GM12872 (cell line): Measurements from ENCODE around the gene OPA3.

Source experiments
- TF ChIP-seq, protein P1 (sequence below): IDR thresholded peaks from 3 replicates; pipeline ENCODE4 v1.5.1; 2011; ENCODE audit warnings: low read depth, mild to moderate bottlenecking, low read length, moderate library complexity; ENCODE audit not compliant: insufficient read depth

OPA3 gene

DNA sequence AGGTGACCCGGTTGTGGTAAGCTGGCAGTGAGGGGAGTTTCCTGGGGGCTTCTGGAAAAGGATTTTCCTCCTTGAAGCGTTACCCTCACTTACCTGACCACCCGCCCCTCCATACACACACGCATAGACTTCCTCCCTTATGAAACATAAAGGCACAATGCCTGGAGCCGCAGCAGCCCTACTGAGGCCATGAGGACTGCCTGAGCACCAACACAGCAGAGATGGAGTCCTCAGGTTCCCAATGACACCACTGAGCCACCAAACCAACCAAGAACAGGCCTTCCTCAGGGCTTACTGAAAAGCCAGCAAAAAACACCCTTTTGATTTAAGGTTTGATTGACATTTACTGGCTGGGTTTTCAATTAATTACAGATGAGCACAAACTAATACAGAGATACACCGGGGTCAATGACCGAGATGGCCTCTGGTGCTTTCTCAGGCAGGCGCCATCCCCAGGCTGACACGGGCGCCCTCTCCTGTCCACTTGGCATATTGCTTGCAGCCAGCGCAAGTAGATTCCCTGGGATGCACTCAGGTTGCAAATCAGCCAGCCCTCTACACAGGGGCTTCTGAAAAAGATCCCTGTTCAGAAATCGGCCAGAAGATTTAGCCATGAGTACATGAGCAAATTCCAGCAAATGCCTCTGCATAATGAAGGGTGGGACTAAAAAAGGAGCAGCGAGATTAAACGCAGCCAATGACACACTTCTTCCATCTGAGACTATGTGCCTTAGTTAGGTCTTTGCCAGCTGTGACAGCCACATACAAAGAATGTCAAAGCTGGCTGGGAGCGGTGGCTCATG, 14.8 kb downstream of the OPA3 start:
- TF ChIP-seq, protein P1, sequence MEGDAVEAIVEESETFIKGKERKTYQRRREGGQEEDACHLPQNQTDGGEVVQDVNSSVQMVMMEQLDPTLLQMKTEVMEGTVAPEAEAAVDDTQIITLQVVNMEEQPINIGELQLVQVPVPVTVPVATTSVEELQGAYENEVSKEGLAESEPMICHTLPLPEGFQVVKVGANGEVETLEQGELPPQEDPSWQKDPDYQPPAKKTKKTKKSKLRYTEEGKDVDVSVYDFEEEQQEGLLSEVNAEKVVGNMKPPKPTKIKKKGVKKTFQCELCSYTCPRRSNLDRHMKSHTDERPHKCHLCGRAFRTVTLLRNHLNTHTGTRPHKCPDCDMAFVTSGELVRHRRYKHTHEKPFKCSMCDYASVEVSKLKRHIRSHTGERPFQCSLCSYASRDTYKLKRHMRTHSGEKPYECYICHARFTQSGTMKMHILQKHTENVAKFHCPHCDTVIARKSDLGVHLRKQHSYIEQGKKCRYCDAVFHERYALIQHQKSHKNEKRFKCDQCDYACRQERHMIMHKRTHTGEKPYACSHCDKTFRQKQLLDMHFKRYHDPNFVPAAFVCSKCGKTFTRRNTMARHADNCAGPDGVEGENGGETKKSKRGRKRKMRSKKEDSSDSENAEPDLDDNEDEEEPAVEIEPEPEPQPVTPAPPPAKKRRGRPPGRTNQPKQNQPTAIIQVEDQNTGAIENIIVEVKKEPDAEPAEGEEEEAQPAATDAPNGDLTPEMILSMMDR = peak; percentile 91

DNA sequence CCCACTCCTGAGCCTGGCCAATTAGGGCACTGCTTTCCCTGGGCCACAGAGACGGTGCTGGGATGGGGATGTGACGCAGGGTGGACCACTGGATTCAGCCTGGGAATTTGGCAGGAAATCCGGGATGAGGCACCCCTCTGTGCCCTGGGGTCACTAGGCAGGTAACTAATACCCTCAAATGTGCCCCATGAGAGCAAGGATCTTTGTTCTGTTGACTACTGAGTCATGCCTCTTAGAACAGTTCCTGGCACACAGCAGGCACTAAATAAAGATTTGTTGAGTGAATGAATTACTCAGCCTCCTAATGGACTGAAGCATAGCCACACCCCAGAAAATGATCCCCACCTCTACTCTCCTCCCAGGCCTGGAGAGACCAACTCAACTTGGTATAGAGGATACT, 15.9 kb downstream of the OPA3 start:
- TF ChIP-seq, protein P1 = no peak

DNA sequence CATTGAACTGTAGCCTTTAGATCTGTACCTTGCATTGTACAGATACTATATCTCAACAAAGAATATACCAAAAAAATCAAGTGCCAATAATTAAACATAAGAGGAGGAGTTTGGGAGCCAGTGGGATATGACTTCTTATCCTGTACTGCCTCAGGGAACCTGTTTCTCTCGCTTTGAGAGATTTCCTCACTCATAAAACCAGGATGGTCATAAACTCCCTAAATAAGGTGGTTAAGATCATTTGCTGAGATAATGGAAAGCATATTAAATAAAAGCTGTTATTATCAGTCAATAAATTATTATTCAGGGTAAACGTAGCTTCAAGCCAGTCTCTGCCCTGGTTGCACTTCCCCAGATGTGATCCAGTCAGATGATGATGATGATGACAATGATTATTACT, 17.0 kb downstream of the OPA3 start:
- TF ChIP-seq, protein P1 = no peak

DNA sequence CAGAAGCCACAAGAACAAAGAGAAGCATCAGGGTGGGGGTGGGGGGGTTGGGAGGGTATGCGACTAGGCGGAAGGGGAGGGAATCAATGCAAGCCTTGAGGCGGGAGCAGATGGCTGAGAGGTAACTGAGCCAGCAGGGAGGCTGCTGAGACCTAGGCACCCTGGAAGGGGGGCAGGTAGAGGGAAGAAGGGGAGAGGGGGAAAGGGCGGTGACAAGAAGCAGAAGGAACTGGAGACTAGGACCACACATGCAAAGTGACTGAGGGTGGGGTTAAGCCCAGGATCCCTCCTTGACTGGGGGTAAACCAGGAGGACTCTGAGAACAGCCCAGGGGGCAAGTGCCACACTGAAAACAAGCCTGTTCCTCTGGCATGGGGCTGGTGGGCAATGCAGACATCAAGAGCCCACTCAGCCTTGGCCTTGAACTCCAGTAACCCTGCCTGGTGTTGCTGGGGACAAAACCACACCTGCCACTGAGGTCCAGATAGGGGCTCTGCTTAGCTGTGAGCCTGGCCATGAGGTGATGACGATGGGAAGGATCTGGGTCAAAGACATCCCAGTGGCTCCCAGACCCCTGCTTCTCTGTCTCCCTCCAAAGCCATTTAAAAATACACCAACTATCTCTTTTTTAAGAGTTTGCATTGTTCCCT, 20.3 kb downstream of the OPA3 start:
- TF ChIP-seq, protein P1 = no peak

DNA sequence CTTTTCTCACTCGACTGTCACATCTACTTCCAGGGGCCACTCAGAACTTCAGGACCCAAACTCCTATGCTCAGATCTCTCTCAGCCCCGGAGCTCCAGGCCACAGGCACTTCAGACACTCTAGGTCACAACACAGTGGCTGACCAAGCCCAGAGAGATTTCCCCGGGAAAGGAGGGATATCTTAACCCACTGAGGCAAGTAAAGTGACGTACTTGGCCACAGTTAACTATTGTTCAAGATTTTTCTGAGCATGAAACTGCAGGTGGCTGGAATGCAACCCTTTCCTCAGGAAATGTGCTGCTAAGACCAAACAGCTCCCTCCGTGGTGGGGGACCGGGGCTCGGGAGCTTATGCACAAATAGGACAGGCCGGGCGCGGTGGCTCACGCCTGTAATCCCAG, 23.9 kb downstream of the OPA3 start:
- TF ChIP-seq, protein P1 = no peak

DNA sequence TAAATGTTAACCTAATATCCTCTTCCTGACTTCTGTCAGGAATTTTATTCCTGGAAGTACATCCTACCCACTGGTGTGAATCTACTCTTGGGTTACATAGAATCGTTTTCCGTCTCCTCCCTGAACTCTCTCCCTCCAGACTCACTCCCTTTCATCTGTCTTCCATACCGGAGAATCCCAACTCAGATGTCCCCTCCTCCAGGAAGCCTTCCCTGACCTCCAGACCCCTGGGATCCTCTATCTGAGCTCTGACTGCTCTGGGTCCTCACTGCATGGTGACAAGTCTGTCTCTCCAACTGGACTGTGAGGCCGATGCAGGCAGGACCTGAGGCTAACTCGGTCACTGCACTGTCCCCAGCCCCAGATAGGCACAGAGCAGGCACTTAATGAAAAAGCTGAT, 24.6 kb downstream of the OPA3 start:
- TF ChIP-seq, protein P1 = no peak

DNA sequence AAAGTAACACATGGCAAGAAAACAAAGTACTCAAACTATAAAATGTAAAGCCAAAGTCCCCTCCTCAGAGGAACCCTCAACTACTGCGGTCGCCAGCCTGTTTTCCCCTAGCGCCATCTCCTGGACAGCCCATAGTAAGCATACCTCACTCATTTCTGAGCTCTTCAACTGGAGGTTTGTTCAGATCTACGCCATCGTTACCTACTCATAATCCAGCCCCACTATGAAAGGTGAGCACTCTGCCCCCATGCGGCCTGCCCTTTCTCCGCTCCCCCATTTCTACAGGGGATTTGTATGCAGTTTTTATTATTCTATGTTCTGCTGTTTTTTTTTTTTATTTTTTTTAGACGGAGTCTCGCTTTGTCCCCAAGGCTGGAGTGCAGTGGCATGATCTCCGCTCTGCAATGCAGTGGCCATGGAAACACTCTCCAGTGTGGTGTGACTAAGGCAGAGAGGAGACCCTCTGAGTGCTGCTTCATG, 26.2 kb downstream of the OPA3 start:
- TF ChIP-seq, protein P1 = peak; percentile 80
